GM13976 (cell line): ENCODE data around the gene MMAB.

Source experiments
- DNase-seq: peaks from one replicate; pipeline ENCODE4 v3.0.0; 2012; ENCODE audit warnings: low spot score
- CTCF ChIP-seq: IDR thresholded peaks from 2 replicates; pipeline ENCODE4 v1.5.1; 2012; ENCODE audit warnings: borderline replicate concordance, mild to moderate bottlenecking; ENCODE audit not compliant: insufficient read depth; ENCODE audit errors: extremely low read depth, missing control alignments, control extremely low read depth
- in situ Hi-C: fragments of 300-500 bp; cut with MboI; formaldehyde crosslinking; loops from one replicate; pipeline ENCODE4 v1.12.0; 2022; ENCODE audit warnings: low sequenced_read_pairs, mixed read lengths, inconsistent platforms; ENCODE audit not compliant: unreplicated experiment

MMAB gene

GRCh38 chr12:109535863-109536250, 37.4 kb downstream of the MMAB start:
- no peak for DNase-seq
- in situ Hi-C loops: no loop called here
- no peak for TF ChIP-seq CTCF

GRCh38 chr12:109535231-109535862, 38.0 kb downstream of the MMAB start:
- in situ Hi-C loops: no loop called here
- no peak for TF ChIP-seq CTCF
- no peak for DNase-seq

- no peak for TF ChIP-seq CTCF
- in situ Hi-C loops: no loop called here
- no peak for DNase-seq
Observed at GRCh38 chr12:109534456-109534855, 38.8 kb downstream of the MMAB start.

- DNase-seq: no peak
- in situ Hi-C loops: no loop called here
- TF ChIP-seq CTCF: no peak
Observed at GRCh38 chr12:109533487-109533740, 39.9 kb downstream of the MMAB start.

GRCh38 chr12:109532721-109533486, 40.4 kb downstream of the MMAB start:
- TF ChIP-seq CTCF: no peak
- DNase-seq: no peak
- in situ Hi-C loops: no loop called here

- no peak for TF ChIP-seq CTCF
- in situ Hi-C loops: no loop called here
- no peak for DNase-seq
Observed at GRCh38 chr12:109531411-109531810, 41.9 kb downstream of the MMAB start.
